Measurements from ENCODE around the gene PPM1L.
"Not testable (repeated sequence)": the region's sequence is repeated elsewhere in the genome, so short reads cannot be mapped to it uniquely, and the experiment has no call there.

Gene PPM1L

DNA sequence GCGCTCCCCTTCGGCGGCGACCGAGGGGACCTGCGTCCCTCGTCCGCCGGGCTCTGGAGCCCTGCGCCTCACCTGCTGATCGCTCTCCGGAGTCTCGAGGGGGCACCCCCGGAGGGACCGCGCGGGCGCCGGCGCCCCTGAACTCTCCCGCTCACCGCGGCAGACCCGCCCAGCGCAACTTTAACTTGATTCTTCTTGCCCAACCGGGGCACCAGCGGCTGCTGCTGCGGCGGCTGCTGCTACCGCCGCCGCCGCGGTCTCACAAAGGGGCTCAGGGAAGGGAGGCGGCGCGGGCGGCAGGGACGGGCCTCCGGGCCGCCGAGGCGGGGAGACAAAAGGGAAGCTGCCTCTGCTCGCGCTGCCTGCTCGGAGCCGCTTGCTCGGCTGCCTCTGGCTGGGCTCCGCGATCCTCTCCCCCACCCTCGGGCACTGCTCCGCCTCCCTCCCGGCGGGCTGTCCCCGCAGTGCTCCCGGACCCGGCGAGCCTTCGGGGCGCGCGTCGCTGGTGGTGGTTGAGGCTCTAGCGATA, at the start of gene PPM1L:
PPM1L (plus strand) TSS at position 456 of the 529 bp plus-strand sequence.
- DNase-seq, result peak; percentile 87 to 93 (median 88)

GRCh38 chr3:160707187-160707794, 48.7 kb upstream of the PPM1L start:
- peak; percentile 43 to 65 (median 64) for DNase-seq

- no peak for DNase-seq
Measured at GRCh38 chr3:160709477-160710182, 46.4 kb upstream of the PPM1L start.

GRCh38 chr3:160713144-160713543, 42.9 kb upstream of the PPM1L start:
- not testable (repeated sequence) for DNase-seq

- DNase-seq, result no peak
Measured at GRCh38 chr3:160719710-160720109, 36.3 kb upstream of the PPM1L start.

DNA sequence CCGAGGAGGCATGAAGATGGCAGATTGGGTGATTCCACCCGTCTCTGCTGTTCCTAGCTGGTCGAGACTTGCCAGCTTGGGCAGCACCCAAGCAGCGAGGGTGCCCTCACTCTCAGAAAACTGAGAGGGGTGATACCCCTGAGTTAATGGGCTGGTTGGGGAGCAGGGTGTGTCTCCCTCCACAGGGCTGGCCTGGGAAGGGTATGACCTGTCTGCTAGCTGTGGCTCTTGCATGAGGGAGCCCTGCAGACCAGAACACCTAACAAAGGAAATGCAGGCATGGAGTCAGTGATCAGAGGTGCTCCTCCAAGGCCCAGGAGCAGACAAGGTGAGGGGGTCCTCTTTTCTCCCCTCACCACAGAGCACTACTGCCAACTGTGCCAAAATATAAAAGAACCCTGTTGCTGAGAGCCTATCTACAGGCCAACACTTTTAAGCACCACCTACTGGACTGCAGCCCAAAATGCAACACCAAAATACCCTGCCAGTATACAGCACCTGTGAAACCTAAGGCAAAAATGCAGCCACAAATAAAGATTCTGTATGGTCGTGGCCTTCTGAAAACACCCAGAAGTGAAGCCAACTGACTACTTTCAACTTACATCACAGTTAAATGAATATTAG, 35.8 kb upstream of the PPM1L start:
- DNase-seq, result no peak

DNA sequence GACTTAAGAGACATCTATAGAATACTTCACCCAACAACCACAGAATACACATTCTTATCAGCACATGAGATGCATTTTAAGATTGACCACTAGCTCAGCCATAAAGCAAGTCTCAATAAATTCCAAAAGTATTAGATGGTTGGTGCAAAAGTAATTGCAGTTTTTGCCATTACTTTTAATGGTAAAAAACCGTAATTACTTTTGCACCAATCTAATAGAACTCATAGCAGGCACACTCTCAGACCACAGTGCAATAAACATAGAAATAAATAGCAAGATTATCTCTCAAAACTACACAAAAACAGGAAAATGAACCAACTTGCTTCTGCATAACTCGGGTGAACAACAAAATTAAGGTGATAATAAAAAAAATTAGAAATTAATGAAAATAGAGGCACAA, 33.7 kb upstream of the PPM1L start:
- DNase-seq, result no peak

- no peak for DNase-seq
Measured at GRCh38 chr3:160725338-160725737, 30.7 kb upstream of the PPM1L start.

DNA sequence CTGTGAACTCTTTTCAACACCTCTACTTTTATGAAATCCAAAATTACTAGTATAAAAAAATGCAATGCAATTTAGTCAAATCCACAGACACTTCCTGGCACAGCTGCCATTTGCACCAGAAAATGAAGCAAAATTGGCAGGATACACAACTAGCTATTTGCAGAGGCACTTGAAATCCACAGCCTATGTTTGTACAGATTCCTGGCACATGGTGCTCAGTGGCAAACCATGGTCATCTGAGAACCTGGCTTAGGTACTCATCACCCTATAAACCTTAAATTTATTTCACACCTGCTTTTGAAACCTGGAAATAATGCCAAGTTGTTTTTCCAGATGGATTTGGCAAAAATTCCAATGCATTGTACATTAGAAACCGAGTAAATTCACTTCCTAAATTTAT, 20.2 kb upstream of the PPM1L start:
- DNase-seq, result no peak

GRCh38 chr3:160738048-160738447, 18.0 kb upstream of the PPM1L start:
- DNase-seq, result peak in 2 of 3 donors; percentile 1 to 29

DNA sequence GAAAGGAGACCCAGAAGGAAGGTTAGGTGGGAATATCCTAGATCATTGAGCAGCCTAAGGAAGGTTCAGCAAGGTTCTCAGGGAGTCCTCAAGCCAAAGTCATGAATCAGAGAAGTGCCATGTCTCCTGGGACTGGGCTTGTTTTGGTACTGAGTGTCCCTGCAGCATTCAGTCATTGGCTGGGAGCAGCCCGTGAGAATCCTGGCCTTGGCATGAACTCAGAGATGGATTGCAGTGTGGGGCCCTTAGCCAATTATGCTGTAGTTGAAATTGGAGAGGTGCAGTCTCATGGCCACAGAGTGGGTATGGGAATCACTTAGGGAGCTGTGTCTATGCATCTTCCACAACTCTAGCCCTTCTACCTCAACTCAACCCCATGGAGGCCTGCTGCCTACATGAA, 17.0 kb upstream of the PPM1L start:
- no peak for DNase-seq

DNA sequence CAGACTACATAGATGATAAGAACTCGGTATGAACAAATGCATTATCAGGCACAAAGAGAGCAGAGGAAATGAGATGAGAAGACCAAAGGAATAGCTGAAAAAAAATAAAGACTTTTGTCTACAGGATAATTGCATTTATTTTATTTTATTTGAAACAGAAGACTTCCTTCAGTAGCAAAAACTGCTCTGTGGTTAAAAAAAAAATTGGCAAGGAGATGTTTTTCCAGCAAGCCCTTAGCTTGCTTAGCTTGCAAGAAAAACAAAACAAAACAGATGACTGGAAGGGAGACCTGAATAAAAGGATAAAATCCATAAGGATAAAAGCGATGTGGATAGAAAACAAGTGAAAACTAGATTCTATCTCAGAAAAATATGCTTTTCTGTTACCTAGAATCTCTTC, 9.1 kb upstream of the PPM1L start:
- no peak for DNase-seq

- no peak for DNase-seq
Measured at GRCh38 chr3:160747422-160747821, 8.6 kb upstream of the PPM1L start.

GRCh38 chr3:160748231-160748630, 7.8 kb upstream of the PPM1L start:
- no peak for DNase-seq

DNA sequence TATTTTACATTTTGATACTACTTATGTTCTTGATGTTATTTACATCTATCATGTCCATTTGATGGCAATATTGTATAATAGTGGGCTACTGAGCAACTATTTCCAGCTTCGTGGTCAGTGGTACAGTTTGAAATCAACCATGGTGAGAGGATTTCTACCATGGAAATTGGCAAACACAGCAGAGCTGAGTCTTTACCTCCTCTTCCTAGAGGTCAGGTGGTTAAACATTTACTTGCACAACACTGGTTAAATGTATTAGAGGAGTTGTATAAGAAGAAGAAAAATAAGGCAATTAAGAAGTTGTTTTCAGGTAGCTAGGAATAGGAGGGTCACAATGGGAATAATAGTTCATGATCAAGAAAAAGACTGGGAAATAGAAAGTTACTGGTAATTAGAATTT, 7.2 kb upstream of the PPM1L start:
- no peak for DNase-seq

GRCh38 chr3:160753953-160754352, 2.1 kb upstream of the PPM1L start:
- DNase-seq, result no peak

GRCh38 chr3:160754371-160754854, 1.6 kb upstream of the PPM1L start:
- peak; percentile 38 to 51 (median 46) for DNase-seq

- peak; percentile 94 to 98 (median 97) for DNase-seq
Measured at GRCh38 chr3:160754855-160755747, 930 bp upstream of the PPM1L start.

- DNase-seq, result peak in 1 of 3 donors; percentile 17
Measured at GRCh38 chr3:160757233-160758106, 1.4 kb downstream of the PPM1L start.

DNA sequence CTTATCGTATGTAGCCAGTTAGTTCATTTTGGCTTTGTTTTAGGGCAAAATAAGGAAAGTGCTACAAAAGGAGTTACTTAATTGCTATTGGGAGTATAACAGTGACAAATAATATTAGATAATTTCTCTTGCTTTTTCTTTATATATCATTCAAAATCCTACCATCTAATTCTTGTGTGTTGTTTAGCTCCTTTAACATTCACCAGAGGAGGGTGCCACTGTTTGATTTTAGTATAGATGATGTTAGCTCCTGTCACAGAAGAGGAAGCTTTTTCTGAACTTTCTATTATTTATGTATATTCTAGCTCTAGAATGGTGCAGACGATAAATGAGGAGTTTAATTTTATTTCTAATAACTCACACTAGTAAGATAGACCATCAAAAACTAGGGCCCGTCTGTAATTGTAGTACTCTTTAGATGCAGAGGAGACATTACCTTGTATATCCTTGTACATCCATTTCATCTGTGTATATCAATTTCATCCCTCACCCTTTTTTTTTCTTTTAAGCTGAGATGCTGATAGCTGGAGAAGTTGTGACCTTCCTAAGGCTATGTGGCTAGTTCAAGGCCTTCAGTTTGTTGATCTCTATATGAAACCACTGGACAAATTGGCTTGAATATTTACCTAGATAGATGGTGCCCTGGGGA, 3.0 kb downstream of the PPM1L start:
- DNase-seq, result peak; percentile 4 to 23 (median 11)

GRCh38 chr3:160763073-160763472, 7.0 kb downstream of the PPM1L start:
- no peak for DNase-seq

All from suppressor macrophage treated with lipopolysaccharide for 1 hour (primary cell).